NCI-H2107 treated with DMSO at 0.1 percent for 48 hours (cell line): Measurements from ENCODE around the gene CPN1.
"Not testable (repeated sequence)": the region's sequence is repeated elsewhere in the genome, so short reads cannot be mapped to it uniquely, and the experiment has no call there.

Experiments used
- DNase-seq: peaks from one replicate; lab custom pipeline; 2025; ENCODE audit not compliant: unreplicated experiment; lab: John Stamatoyannopoulos, UW

CPN1 gene

GRCh38 chr10:100024748-100025147, 56.9 kb downstream of the CPN1 start:
- DNase-seq, result no peak

GRCh38 chr10:100022403-100022802, 59.3 kb downstream of the CPN1 start:
- DNase-seq, result no peak

- DNase-seq, result no peak
These were observed 60.3 kb downstream of the CPN1 start for GRCh38 chr10:100021322-100021721.

- DNase-seq, result no peak
These were observed 60.8 kb downstream of the CPN1 start for GRCh38 chr10:100020886-100021253.

GRCh38 chr10:100020142-100020885, 61.4 kb downstream of the CPN1 start:
- DNase-seq, result peak; percentile 33

GRCh38 chr10:100019787-100020141, 61.9 kb downstream of the CPN1 start:
- no peak for DNase-seq

- peak; percentile 86 for DNase-seq
These were observed 67.5 kb downstream of the CPN1 start for GRCh38 chr10:100014071-100014762.

- DNase-seq, result no peak
These were observed 68.0 kb downstream of the CPN1 start for GRCh38 chr10:100013621-100014020.

- DNase-seq, result not testable (repeated sequence)
These were observed 69.8 kb downstream of the CPN1 start for GRCh38 chr10:100011906-100012305.

- no peak for DNase-seq
These were observed 71.6 kb downstream of the CPN1 start, which contains the start of gene DNMBP for GRCh38 chr10:100009793-100010676. DNMBP (minus strand) TSS chr10:100009947; CDS start chr10:99972124, 37,823 bp downstream.

GRCh38 chr10:100009283-100009792, 72.3 kb downstream of the CPN1 start:
- no peak for DNase-seq

- no peak for DNase-seq
These were observed 72.9 kb downstream of the CPN1 start for GRCh38 chr10:100008708-100009282.

GRCh38 chr10:100008142-100008522, 73.5 kb downstream of the CPN1 start:
- no peak for DNase-seq

GRCh38 chr10:100007231-100008141, 74.2 kb downstream of the CPN1 start:
- no peak for DNase-seq

GRCh38 chr10:100006243-100006886, 75.3 kb downstream of the CPN1 start:
- no peak for DNase-seq

- no peak for DNase-seq
These were observed 76.7 kb downstream of the CPN1 start for GRCh38 chr10:100004805-100005510.

GRCh38 chr10:100000109-100000644, 81.5 kb downstream of the CPN1 start:
- no peak for DNase-seq

GRCh38 chr10:99999319-100000108, 82.2 kb downstream of the CPN1 start:
- no peak for DNase-seq
